ENCODE data around the gene NDST1.

NDST1 gene

DNA sequence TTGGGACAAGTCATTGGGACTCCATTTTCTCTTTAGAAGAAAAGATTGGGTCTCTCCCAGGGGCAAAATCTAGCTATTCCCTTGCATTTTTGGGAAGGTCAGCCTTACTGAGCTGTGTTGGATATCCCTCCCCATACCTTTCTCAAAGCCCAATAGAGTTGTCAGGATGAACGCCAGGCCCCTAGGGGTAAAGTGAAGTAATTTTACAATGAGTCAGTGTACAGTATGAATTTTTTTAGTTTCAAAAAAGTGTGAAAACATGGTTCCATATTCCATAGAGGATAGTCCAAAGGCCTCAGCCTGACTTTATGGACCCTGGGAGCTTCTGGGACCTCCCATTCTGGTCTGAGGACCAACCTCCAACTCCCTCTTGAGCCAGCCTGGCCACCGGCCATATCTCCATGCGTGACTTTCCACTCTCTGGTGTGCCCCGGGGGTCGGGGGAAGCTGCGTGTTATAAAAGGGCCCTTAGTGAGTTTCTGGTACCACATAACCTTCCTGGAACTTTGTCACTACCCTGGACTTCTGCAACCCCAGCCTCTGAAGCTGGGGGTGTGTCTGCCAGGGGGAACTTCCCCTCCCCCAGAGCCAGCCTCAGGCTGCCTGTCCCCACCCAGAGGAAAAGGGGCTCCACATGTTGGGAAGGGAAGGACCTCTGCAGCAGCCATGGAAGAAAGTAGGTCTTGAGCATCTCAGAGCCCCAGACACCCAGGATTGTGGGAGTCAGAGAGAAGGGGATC is 80.1 kb downstream of the NDST1 start:
- no peak for DNase-seq (ENCODE audit: low read depth)

GRCh38 chr5:150588596-150588890 is 80.6 kb downstream of the NDST1 start:
- no peak for DNase-seq (ENCODE audit: low read depth)

- peak; percentile 61 for DNase-seq (ENCODE audit: low read depth)
Observed at GRCh38 chr5:150589862-150590601, 82.1 kb downstream of the NDST1 start.

DNA sequence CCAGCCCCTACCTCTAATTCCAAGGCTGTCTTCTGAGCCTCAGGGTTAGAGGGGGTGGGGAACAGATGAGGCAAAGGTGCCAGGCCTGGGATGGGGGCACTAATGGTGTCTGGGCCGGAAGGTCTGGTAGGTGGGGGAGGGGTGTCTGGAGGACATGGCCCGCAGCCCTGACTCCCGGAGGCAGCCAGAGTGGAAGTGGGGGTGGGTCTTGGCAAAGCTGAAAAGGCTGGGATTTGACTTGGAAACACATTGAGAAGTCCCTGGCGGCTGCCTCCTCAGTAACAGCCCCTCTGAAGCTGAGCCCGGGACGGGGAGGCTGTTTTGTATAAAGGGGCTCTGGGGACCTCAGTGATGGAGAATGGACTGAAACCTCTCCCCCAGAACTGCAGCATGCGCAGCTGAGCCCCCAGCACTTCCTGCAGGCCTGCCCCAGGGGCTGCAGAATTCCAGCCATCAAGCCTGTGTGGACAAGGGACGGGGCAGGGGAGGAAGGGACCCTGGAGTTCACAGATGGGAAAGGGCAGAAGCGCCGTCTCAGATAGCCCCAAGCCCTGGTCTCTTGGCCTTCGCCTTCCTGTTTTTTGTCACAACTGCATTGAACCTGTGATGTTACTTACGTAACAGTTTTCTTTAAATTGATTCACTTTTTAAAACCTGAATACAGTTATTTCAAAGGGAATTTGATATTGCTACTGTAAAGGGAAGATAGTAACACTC is 83.2 kb downstream of the NDST1 start:
- no peak for DNase-seq (ENCODE audit: low read depth)

DNA sequence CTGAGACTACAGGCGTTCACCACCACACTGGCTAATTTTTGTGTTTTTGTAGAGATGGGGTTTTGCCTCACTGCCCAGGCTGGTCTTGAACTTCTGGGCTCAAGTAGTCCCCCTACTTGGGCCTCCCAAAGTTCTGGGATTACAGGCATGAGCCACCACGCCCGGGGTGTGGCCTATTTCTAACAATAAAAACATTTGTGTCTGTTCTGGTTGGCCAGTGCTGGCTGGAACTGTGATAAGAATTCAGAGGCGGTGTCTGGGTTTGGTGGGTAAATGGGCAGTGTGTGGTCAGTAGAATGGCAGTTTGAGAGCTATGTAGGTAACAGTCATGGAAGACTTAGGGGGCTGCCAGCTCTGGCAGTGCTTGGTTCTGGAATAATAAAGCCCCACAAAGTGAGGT is 85.7 kb downstream of the NDST1 start:
- no peak for DNase-seq (ENCODE audit: low read depth)

DNA sequence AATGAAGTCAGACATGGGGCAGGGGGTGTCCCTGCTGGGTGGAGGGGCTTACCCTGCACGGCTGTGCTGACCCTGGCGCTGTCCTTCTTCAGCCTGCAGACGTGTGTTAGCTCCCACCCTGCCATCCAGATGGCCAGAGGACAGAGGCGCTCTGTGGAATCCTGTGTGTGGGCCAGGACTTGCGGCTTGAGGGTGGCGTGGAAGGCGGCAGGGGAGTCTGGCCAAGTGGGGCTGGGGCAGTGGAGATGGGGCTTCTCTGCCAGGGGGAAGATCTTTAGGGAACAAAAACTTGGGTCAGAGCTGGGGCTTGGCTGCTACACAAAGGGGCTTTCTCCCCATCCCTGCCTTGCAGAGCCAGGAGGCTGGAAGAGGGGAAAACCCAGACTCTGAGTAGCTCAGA is 86.1 kb downstream of the NDST1 start:
- DNase-seq (ENCODE audit: low read depth): no peak

GRCh38 chr5:150595466-150596031 is 87.6 kb downstream of the NDST1 start:
- no peak for DNase-seq (ENCODE audit: low read depth)

DNA sequence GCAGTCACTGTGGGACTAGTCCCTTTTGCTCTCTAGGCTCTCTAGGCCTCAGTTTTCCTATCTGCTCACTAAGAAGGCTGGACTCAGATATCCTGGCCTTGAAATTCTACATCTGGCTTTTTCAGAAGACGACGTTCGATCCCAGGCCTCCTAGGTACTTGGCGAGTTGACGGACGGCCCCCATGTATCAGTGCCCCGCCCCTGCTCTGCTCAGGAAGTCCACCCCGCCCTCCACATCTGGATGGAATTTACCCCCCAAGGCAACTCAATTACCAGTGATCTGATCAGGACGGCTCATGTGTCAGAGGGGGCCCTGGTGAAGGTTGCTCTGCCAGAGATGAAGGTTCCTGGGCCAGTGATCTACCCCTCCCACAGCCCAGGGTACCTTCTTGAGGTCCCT is 88.4 kb downstream of the NDST1 start:
- DNase-seq (ENCODE audit: low read depth): no peak

GRCh38 chr5:150596826-150597225 is 88.9 kb downstream of the NDST1 start:
- no peak for DNase-seq (ENCODE audit: low read depth)

DNA sequence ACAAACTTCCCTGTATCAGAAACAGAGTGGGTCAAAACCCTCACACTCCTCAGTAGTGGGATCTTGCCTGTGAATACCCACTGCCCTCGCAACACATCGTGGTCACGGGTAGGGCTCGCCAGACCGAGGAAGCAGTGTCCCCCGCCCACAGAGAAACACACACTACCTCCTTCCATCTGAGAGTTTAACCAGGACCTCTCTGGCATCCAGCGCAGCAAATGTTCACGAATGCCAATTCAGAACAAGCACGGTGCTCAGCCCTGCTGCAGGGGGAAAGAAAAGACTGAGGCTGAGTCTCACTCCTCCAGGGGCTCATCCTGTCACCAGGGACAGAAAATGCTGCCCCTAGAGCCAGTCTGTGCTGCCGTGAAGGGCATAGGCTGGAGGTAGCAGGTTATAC is 90.1 kb downstream of the NDST1 start:
- DNase-seq (ENCODE audit: low read depth): no peak

GRCh38 chr5:150598821-150599273 is 90.9 kb downstream of the NDST1 start:
- no peak for DNase-seq (ENCODE audit: low read depth)

GRCh38 chr5:150599281-150599680 is 91.3 kb downstream of the NDST1 start:
- DNase-seq (ENCODE audit: low read depth): no peak

GRCh38 chr5:150599917-150600511 is 92.1 kb downstream of the NDST1 start:
- no peak for DNase-seq (ENCODE audit: low read depth)

DNA sequence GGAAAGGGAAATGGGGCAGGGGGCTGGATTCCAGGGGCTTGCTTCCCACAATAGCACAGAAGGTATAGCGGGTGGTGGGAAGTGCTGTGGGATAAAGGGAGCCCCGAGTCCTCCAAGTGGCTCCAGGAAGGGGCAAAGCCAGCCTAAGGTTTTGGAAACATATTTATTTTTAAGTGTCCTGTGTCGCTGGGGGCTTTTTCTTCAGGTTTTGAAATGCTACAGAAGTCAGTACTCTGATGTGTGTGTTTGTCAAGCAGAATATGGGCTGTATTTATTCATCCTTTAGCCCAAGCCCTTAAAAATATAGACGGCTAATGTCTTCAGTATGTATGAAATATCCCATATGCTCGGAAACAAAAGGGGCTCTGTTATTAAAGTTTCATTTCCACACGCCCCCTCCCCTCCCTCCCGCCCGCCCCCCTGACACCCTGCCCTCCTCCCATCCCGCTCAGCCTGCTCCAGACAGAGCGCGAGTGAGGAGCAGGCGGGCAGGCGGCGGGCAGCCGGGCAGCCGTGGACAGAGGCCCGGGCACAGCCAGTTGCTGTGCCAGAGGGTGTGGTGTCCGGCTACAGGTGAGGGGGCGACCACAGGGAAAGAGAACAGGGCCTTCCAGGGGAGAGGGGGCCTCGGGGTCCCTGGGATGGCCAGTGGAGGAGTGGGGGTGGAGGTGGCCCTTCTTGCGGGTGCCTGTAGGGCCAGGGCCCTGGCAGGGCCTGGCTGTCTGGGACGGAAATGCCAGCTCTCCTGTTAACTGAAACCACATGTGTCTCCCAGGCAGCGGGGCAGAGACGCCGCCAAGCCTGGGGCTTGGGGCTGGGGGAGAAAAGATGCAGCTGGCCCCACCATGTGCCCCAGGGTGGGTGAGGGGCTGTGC is 92.9 kb downstream of the NDST1 start:
- DNase-seq (ENCODE audit: low read depth): no peak

DNA sequence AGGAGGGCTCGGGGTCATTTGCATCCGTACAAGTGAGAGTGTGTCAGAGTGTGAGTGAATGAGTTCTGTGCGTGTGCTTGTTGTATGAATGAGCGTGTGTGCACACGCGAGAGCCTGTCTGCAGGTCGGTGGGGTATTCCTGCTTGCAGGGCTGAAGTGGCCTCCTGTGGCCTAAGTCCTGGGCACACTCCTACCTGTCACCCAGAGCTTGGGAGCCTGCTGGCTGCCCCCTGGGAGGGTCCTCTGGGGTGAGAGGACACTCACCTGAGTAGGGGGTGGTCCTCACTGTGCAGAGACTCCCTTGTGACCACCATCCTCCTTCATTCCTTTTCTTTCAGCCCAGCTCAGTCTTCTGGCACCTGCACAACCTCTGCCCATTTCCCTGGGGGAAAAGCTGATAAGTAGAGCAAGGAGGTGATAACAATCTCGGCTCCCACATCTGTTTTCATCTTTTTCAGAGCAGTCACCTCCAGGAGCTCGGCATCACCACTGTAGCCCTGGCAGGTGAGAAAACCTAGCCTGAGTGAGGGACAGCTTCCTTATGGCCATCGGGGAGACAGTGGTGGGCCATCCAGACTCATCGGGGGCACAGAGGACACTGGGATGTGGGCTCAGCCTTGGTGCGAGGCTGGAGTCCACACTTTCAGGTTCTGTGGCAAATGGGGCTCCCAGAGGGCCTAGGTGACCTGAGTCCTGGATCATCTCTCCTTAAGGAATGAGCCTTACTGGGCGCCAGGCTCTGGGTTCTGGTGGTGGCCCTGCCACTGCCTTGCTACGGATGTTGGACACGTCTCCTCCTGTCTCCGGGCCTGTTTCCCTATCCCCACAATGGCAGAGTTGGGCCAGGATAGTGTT is 93.8 kb downstream of the NDST1 start:
- no peak for DNase-seq (ENCODE audit: low read depth)

DNA sequence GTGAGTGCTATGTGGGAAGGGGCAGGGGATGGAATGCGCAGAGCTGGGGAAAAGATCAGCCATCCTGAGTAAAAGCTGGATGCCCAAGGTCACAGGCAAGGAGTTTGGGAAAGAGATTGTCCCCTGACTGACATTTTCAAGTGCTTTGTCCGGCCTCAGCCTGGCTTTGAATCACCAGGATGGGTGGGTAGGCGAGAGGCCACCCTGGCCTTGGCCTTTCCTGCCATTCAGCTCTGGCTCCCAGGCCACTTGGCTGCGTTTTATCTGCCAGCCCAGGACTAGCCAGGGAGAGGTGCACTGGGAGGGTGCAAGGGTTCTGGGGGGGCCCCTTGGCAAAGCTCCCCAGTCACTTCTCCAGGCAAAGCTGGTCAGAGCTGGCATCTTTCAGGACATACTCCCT is 95.1 kb downstream of the NDST1 start:
- no peak for DNase-seq (ENCODE audit: low read depth)

GRCh38 chr5:150603491-150603890 is 95.6 kb downstream of the NDST1 start:
- DNase-seq (ENCODE audit: low read depth): no peak

- DNase-seq (ENCODE audit: low read depth): no peak
Observed at GRCh38 chr5:150604010-150604409, 96.1 kb downstream of the NDST1 start.

DNA sequence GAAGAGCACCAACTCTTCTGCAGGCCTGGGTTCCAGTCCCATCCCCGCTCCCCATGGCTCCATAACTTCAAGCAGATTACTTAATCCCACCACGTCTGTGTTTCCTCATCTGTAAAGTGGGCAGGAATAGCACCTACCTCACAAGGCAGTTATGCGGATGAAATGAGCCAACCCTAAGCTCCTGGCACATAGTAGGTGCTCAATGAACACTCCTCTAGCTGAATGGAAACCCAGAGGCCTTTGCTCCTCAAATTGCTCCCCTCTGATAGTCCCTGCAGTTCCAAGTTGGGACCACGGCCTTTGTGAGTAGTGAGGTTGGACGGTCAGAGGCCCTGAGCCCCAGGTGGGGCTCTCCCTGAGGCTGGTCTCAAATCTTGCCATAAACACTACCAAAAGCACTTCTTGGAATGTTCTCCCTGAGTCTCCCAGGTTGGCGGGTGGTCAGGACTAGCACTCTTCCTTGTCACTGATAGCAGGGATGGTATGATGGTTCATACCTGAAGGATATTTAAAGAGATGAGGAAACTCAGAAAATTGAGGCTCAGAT is 97.0 kb downstream of the NDST1 start:
- DNase-seq (ENCODE audit: low read depth): no peak

GRCh38 chr5:150605546-150605945 is 97.6 kb downstream of the NDST1 start:
- DNase-seq (ENCODE audit: low read depth): no peak

Measured in fibroblast of the conjunctiva (primary cell).